GM12878 (cell line): ENCODE results near the gene NMRK2. TPM values are rescaled to one million over a fixed set of nuclear protein-coding genes. Genes with fewer than 3 reads are reported as not detected.

Experiments
- ASH2L ChIP-seq: fragments of 300-600, 200-600 bp; sonication (generic); IDR thresholded peaks from 2 replicates; pipeline ENCODE4 v1.6.1; 2017; ENCODE audit warnings: low read depth, mild to moderate bottlenecking, borderline replicate concordance
- BHLHE40 ChIP-seq, 2 experiments: fragments of 450-650 bp in 1 of 2; IDR thresholded peaks; 2 replicates each; pipeline ENCODE4 v1.6.1; 2011 to 2017; ENCODE audit warnings: low read depth in 2 of 2, borderline replicate concordance in 1 of 2, improper control_type of control experiment in 1 of 2, low read length in 1 of 2, mild to moderate bottlenecking in 1 of 2
- CEBPB ChIP-seq, 2 experiments: fragments of 150-350 bp in 1 of 2; IDR thresholded peaks; 2 replicates each; pipeline ENCODE4 v1.6.1; 2012 to 2014; ENCODE audit warnings: low read depth in 2 of 2, low read length in 2 of 2, borderline replicate concordance in 1 of 2, inconsistent platforms in 1 of 2
- ESRRA ChIP-seq: IDR thresholded peaks from 2 replicates; pipeline ENCODE4 v1.6.1; 2012; ENCODE audit warnings: mild to moderate bottlenecking, low read length, improper control_type of control experiment
- GATAD2B ChIP-seq: fragments of 450-650 bp; conservative IDR thresholded peaks from 2 replicates; pipeline ENCODE4 v1.6.1; 2017; ENCODE audit warnings: low read depth, mild to moderate bottlenecking, moderate library complexity
- IKZF1 ChIP-seq: fragments of 450-650 bp; conservative IDR thresholded peaks from 2 replicates; pipeline ENCODE4 v1.6.1; 2017; ENCODE audit warnings: antibody characterized with exemption, mild to moderate bottlenecking
- MEF2A ChIP-seq: IDR thresholded peaks from 2 replicates; pipeline ENCODE4 v1.6.1; 2011; ENCODE audit warnings: low read depth, mild to moderate bottlenecking, low read length, moderate library complexity; ENCODE audit not compliant: insufficient read depth
- MTA3 ChIP-seq: IDR thresholded peaks from 2 replicates; pipeline ENCODE4 v1.6.1; 2012; ENCODE audit warnings: low read length, inconsistent platforms, borderline replicate concordance
- NBN ChIP-seq: fragments of 450-650 bp; IDR thresholded peaks from 2 replicates; pipeline ENCODE4 v1.6.1; 2016
- RUNX3 ChIP-seq: IDR thresholded peaks from 2 replicates; pipeline ENCODE4 v1.6.1; 2012; ENCODE audit warnings: low read length, inconsistent platforms
- SMARCA5 ChIP-seq: fragments of 450-650 bp; IDR thresholded peaks from 2 replicates; pipeline ENCODE4 v1.6.1; 2017; ENCODE audit warnings: mild to moderate bottlenecking
- SRF ChIP-seq, 2 experiments: IDR thresholded peaks; 2 replicates each; pipeline ENCODE4 v1.6.1; 2011; ENCODE audit warnings: low read depth in 2 of 2, low read length in 2 of 2, mild to moderate bottlenecking in 1 of 2, moderate library complexity in 1 of 2
- TAF1 ChIP-seq: IDR thresholded peaks from 2 replicates; pipeline ENCODE4 v1.6.1; 2011; ENCODE audit warnings: mild to moderate bottlenecking, low read depth, low read length, borderline replicate concordance
- TCF12 ChIP-seq: IDR thresholded peaks from 2 replicates; pipeline ENCODE4 v1.6.1; 2011; ENCODE audit warnings: low read depth, mild to moderate bottlenecking, low read length
- YBX1 ChIP-seq: fragments of 450-650 bp; IDR thresholded peaks from 2 replicates; pipeline ENCODE4 v1.6.1; 2016; ENCODE audit warnings: antibody characterized with exemption
- YY1 ChIP-seq: IDR thresholded peaks from 2 replicates; pipeline ENCODE4 v1.6.1; 2011; ENCODE audit warnings: low read depth, mild to moderate bottlenecking, low read length
- polyA plus RNA-seq, 11 experiments: library from polyadenylated mRNA; depleted of rRNA in 4 of 11; unstranded in 6 of 11; stranded (reverse) in 5 of 11; fragments of >200 nt; fragmentation: Nextera tagmentation in 4 of 11; fragmentation: Illumina TruSeq in 1 of 11; extraction: Ambion mirVana in 4 of 11; extraction: Trizol in 1 of 11; gene quantifications; 1 replicate in 1 of 11; 2 replicates in 10 of 11; pipeline versions ENCODE4 v1.2.1 to v1.2.3, GENCODE V29; 2011 to 2016; ENCODE audit warnings: inconsistent platforms in 2 of 11, missing spikeins in 2 of 11, low read depth in 1 of 11
- total RNA-seq, 4 experiments: library from RNA; depleted of rRNA in 3 of 4; stranded (reverse); fragments of >200 nt in 3 of 4; fragmentation: Illumina TruSeq in 1 of 4; extraction: Trizol in 1 of 4; gene quantifications; 2 replicates each; pipeline versions ENCODE4 v1.2.1 to v1.2.3, GENCODE V29; 2013 to 2021
- TF ChIP-seq, protein P1 (sequence below): fragments of 450-650 bp; formaldehyde crosslinking; IDR thresholded peaks from 2 replicates; pipeline ENCODE4 v1.5.0; 2022; ENCODE audit warnings: mild to moderate bottlenecking, missing genetic modification characterization
- TF ChIP-seq, protein P2 (sequence below): fragments of 450-650 bp; IDR thresholded peaks from 2 replicates; pipeline ENCODE4 v1.6.1; 2016; ENCODE audit warnings: mild to moderate bottlenecking, moderate library complexity, borderline replicate concordance
- TF ChIP-seq, protein P3 (sequence below): IDR thresholded peaks from 2 replicates; pipeline ENCODE4 v1.6.1; 2012; ENCODE audit warnings: low read depth, low read length, improper control_type of control experiment
- TF ChIP-seq, protein P4 (sequence below): fragments of 450-650 bp; IDR thresholded peaks from 2 replicates; pipeline ENCODE4 v1.6.1; 2016; ENCODE audit warnings: mild to moderate bottlenecking

Gene NMRK2
- total and polyA plus RNA-seq, 10 of the 15 experiments (the other 5 are each of a cell fraction or from before 2014, with no cell fraction given): 0.14 to 0.15 TPM; not detected in 8

DNA sequence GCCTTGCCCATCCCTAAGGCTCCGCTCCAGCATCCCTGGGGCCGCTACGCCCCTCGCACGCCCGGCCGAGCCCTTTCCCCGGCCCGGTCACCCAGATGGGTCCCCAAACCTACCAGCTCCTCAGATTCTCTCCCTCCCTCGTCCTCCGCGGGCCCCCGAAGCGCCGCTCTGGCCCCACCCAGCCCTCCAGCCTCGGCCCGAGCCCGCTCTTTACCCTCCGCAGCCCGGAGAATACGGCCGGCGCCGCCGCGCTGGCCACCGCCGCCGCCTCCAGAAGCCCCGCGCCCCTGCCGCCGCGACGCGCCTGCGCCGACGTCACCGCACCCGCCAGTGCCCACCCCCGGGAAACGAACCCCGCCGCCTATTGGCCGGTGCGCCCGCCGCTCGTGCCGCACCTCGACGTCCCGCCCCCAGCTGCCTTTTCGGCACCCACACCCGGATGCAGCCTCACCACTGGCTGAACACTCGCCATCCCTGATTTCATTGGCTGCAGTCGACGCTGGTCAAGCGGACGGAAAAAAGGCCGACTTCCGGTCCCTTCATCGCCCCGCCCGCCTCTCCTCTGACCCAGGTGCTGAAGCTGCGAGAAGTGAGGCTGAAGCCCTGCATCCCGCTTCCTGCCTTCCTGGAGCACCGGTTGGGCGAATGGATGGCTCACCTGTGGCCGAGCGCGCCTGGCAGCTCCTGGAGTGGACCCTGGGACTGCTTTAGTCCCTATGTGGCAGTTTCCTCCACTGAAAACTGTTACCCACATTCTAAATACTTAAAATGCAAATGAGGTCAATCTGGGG, 38.1 kb downstream of the NMRK2 start, which contains the start of gene DAPK3 (continued):
- TF ChIP-seq, protein P1, sequence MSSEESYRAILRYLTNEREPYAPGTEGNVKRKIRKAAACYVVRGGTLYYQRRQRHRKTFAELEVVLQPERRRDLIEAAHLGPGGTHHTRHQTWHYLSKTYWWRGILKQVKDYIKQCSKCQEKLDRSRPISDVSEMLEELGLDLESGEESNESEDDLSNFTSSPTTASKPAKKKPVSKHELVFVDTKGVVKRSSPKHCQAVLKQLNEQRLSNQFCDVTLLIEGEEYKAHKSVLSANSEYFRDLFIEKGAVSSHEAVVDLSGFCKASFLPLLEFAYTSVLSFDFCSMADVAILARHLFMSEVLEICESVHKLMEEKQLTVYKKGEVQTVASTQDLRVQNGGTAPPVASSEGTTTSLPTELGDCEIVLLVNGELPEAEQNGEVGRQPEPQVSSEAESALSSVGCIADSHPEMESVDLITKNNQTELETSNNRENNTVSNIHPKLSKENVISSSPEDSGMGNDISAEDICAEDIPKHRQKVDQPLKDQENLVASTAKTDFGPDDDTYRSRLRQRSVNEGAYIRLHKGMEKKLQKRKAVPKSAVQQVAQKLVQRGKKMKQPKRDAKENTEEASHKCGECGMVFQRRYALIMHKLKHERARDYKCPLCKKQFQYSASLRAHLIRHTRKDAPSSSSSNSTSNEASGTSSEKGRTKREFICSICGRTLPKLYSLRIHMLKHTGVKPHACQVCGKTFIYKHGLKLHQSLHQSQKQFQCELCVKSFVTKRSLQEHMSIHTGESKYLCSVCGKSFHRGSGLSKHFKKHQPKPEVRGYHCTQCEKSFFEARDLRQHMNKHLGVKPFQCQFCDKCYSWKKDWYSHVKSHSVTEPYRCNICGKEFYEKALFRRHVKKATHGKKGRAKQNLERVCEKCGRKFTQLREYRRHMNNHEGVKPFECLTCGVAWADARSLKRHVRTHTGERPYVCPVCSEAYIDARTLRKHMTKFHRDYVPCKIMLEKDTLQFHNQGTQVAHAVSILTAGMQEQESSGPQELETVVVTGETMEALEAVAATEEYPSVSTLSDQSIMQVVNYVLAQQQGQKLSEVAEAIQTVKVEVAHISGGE (CRISPR knock-in tag): no peak
- no peak for TF ChIP-seq CEBPB (IDR thresholded peaks at IDR 0.05; ENCODE audit: borderline replicate concordance in 1 of 2, low read depth in 2 of 2, low read length in 2 of 2)
- no peak for TF ChIP-seq ASH2L
- 0 out of 2 replicates have a peak, but pooled peaks have one; percentile 17 for TF ChIP-seq YY1
- TF ChIP-seq, protein P2, sequence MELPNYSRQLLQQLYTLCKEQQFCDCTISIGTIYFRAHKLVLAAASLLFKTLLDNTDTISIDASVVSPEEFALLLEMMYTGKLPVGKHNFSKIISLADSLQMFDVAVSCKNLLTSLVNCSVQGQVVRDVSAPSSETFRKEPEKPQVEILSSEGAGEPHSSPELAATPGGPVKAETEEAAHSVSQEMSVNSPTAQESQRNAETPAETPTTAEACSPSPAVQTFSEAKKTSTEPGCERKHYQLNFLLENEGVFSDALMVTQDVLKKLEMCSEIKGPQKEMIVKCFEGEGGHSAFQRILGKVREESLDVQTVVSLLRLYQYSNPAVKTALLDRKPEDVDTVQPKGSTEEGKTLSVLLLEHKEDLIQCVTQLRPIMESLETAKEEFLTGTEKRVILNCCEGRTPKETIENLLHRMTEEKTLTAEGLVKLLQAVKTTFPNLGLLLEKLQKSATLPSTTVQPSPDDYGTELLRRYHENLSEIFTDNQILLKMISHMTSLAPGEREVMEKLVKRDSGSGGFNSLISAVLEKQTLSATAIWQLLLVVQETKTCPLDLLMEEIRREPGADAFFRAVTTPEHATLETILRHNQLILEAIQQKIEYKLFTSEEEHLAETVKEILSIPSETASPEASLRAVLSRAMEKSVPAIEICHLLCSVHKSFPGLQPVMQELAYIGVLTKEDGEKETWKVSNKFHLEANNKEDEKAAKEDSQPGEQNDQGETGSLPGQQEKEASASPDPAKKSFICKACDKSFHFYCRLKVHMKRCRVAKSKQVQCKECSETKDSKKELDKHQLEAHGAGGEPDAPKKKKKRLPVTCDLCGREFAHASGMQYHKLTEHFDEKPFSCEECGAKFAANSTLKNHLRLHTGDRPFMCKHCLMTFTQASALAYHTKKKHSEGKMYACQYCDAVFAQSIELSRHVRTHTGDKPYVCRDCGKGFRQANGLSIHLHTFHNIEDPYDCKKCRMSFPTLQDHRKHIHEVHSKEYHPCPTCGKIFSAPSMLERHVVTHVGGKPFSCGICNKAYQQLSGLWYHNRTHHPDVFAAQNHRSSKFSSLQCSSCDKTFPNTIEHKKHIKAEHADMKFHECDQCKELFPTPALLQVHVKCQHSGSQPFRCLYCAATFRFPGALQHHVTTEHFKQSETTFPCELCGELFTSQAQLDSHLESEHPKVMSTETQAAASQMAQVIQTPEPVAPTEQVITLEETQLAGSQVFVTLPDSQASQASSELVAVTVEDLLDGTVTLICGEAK: peak; percentile 92
- peak; percentile 47; the same call in 1 of the 2 replicates for TF ChIP-seq TCF12
- TF ChIP-seq MTA3: no peak
- TF ChIP-seq SRF (IDR thresholded peaks at IDR 0.05; ENCODE audit: low read depth in 2 of 2, low read length in 2 of 2): peak; percentile 79 to 82
- TF ChIP-seq GATAD2B: peak; percentile 65; the same call in 1 of the 2 replicates
- TF ChIP-seq SMARCA5: peak; percentile 35; the same call in 1 of the 2 replicates
- TF ChIP-seq, protein P3, sequence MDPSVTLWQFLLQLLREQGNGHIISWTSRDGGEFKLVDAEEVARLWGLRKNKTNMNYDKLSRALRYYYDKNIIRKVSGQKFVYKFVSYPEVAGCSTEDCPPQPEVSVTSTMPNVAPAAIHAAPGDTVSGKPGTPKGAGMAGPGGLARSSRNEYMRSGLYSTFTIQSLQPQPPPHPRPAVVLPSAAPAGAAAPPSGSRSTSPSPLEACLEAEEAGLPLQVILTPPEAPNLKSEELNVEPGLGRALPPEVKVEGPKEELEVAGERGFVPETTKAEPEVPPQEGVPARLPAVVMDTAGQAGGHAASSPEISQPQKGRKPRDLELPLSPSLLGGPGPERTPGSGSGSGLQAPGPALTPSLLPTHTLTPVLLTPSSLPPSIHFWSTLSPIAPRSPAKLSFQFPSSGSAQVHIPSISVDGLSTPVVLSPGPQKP: peak; percentile 95
- TF ChIP-seq, protein P4, sequence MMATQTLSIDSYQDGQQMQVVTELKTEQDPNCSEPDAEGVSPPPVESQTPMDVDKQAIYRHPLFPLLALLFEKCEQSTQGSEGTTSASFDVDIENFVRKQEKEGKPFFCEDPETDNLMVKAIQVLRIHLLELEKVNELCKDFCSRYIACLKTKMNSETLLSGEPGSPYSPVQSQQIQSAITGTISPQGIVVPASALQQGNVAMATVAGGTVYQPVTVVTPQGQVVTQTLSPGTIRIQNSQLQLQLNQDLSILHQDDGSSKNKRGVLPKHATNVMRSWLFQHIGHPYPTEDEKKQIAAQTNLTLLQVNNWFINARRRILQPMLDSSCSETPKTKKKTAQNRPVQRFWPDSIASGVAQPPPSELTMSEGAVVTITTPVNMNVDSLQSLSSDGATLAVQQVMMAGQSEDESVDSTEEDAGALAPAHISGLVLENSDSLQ: peak; percentile 99
- TF ChIP-seq TAF1: peak; percentile 41; the same call in 1 of the 2 replicates
- no peak for TF ChIP-seq ESRRA
- no peak for TF ChIP-seq NBN
- TF ChIP-seq MEF2A: no peak
- peak; percentile 11; the same call in 1 of the 2 replicates for TF ChIP-seq RUNX3
- peak; percentile 56 for TF ChIP-seq IKZF1
- TF ChIP-seq BHLHE40 (IDR thresholded peaks at IDR 0.05; ENCODE audit: borderline replicate concordance in 1 of 2, low read depth in 2 of 2, low read length in 1 of 2): peak; percentile 91 to 97
- no peak for TF ChIP-seq YBX1
